C4-2B (cell line): ENCODE results near the gene APOL2.

ENCODE experiments used
- CTCF ChIP-seq: fragments of 450-650 bp; conservative IDR thresholded peaks from 2 replicates; pipeline ENCODE4 v1.5.1; 2017; ENCODE audit warnings: mild to moderate bottlenecking
- ZFX ChIP-seq: fragments of 450-650 bp; IDR thresholded peaks from 2 replicates; pipeline ENCODE4 v1.6.1; 2017

- TF ChIP-seq ZFX (no peak), CTCF (no peak)
Observed at GRCh38 chr22:36239150-36239400, 252 bp downstream of the APOL2 start.
